Measurements from ENCODE around the gene MEF2C.
A peak's percentile ranks its signal among the peaks of the same experiment; 100 is the strongest.
"Not testable (repeated sequence)": the region's sequence is repeated elsewhere in the genome, so short reads cannot be mapped to it uniquely, and the experiment has no call there.

Gene MEF2C

GRCh38 chr5:88861231-88861630 is 21.8 kb downstream of the MEF2C start:
- no peak for DNase-seq

GRCh38 chr5:88860501-88860900 is 22.5 kb downstream of the MEF2C start:
- DNase-seq, result no peak

- DNase-seq, result no peak
Measured at GRCh38 chr5:88858392-88858791, 24.6 kb downstream of the MEF2C start.

- DNase-seq, result not testable (repeated sequence)
Measured at GRCh38 chr5:88856381-88856780, 26.6 kb downstream of the MEF2C start.

- no peak for DNase-seq
Measured at GRCh38 chr5:88854769-88855168, 28.2 kb downstream of the MEF2C start.

GRCh38 chr5:88847420-88847819 is 35.6 kb downstream of the MEF2C start:
- no peak for DNase-seq

- no peak for DNase-seq
Measured at GRCh38 chr5:88846434-88846833, 36.5 kb downstream of the MEF2C start.

GRCh38 chr5:88845081-88845697 is 37.8 kb downstream of the MEF2C start:
- DNase-seq, result no peak

GRCh38 chr5:88842784-88843183 is 40.2 kb downstream of the MEF2C start:
- no peak for DNase-seq

- no peak for DNase-seq
Measured at GRCh38 chr5:88841212-88841611, 41.8 kb downstream of the MEF2C start.

- no peak for DNase-seq
Measured at GRCh38 chr5:88840495-88840894, 42.5 kb downstream of the MEF2C start.

GRCh38 chr5:88839238-88839637 is 43.7 kb downstream of the MEF2C start:
- no peak for DNase-seq

- DNase-seq, result no peak
Measured at GRCh38 chr5:88838500-88838899, 44.5 kb downstream of the MEF2C start.

GRCh38 chr5:88837817-88838216 is 45.2 kb downstream of the MEF2C start:
- no peak for DNase-seq

- DNase-seq, result no peak
Measured at GRCh38 chr5:88837222-88837621, 45.8 kb downstream of the MEF2C start.

- no peak for DNase-seq
Measured at GRCh38 chr5:88836195-88836838, 46.7 kb downstream of the MEF2C start.

GRCh38 chr5:88834499-88834898 is 48.5 kb downstream of the MEF2C start:
- no peak for DNase-seq

- no peak for DNase-seq
Measured at GRCh38 chr5:88834131-88834462, 48.9 kb downstream of the MEF2C start.

GRCh38 chr5:88833371-88834130 is 49.4 kb downstream of the MEF2C start:
- DNase-seq, result peak in 1 of 2 donors; percentile 30

- DNase-seq, result no peak
Measured at GRCh38 chr5:88831816-88832215, 51.2 kb downstream of the MEF2C start.

GRCh38 chr5:88830567-88830966 is 52.4 kb downstream of the MEF2C start:
- DNase-seq, result no peak

- no peak for DNase-seq
Measured at GRCh38 chr5:88829775-88830174, 53.2 kb downstream of the MEF2C start.

GRCh38 chr5:88829054-88829453 is 53.9 kb downstream of the MEF2C start:
- DNase-seq, result no peak

- DNase-seq, result no peak
Measured at GRCh38 chr5:88827997-88828396, 55.0 kb downstream of the MEF2C start.

All from hippocampal formation (tissue), 2 donors.